ENCODE results near the gene SYT8.
"Not testable (repeated sequence)": the region's sequence is repeated elsewhere in the genome, so short reads cannot be mapped to it uniquely, and the experiment has no call there.

SYT8 gene

GRCh38 chr11:1873813-1874150 lies 39.0 kb downstream of the SYT8 start:
- DNase-seq (ENCODE audit: low spot score), result not testable (repeated sequence)

GRCh38 chr11:1874441-1875092 lies 39.8 kb downstream of the SYT8 start:
- DNase-seq (ENCODE audit: low spot score), result not testable (repeated sequence)

- DNase-seq (ENCODE audit: low spot score), result no peak
Measured at GRCh38 chr11:1875093-1875850, 40.5 kb downstream of the SYT8 start.

- DNase-seq (ENCODE audit: low spot score), result not testable (repeated sequence)
Measured at GRCh38 chr11:1875851-1876301, 41.1 kb downstream of the SYT8 start.

GRCh38 chr11:1876361-1877063 lies 41.7 kb downstream of the SYT8 start:
- DNase-seq (ENCODE audit: low spot score), result peak; percentile 24

- DNase-seq (ENCODE audit: low spot score), result no peak
Measured at GRCh38 chr11:1877211-1878136, 42.7 kb downstream of the SYT8 start.

GRCh38 chr11:1878137-1879031 lies 43.6 kb downstream of the SYT8 start:
- no peak for DNase-seq (ENCODE audit: low spot score)

- no peak for DNase-seq (ENCODE audit: low spot score)
Measured at GRCh38 chr11:1879342-1879940, 44.7 kb downstream of the SYT8 start.

GRCh38 chr11:1879941-1880720 lies 45.3 kb downstream of the SYT8 start:
- DNase-seq (ENCODE audit: low spot score), result no peak

- no peak for DNase-seq (ENCODE audit: low spot score)
Measured at GRCh38 chr11:1880746-1881441, 46.1 kb downstream of the SYT8 start.

GRCh38 chr11:1881442-1882264 lies 46.9 kb downstream of the SYT8 start:
- DNase-seq (ENCODE audit: low spot score), result no peak

GRCh38 chr11:1882265-1883238 lies 47.8 kb downstream of the SYT8 start:
- peak; percentile 52 for DNase-seq (ENCODE audit: low spot score)

- DNase-seq (ENCODE audit: low spot score), result no peak
Measured at GRCh38 chr11:1883346-1884302, 48.8 kb downstream of the SYT8 start.

- DNase-seq (ENCODE audit: low spot score), result no peak
Measured at GRCh38 chr11:1884303-1884700, 49.5 kb downstream of the SYT8 start.

- not testable (repeated sequence) for DNase-seq (ENCODE audit: low spot score)
Measured at GRCh38 chr11:1886551-1886950, 51.8 kb downstream of the SYT8 start.
